GM13976 (cell line): ENCODE measurements around the gene TMEM117.

Source experiments
- DNase-seq: peaks from one replicate; pipeline ENCODE4 v3.0.0; 2012; ENCODE audit warnings: low spot score
- CTCF ChIP-seq: IDR thresholded peaks from 2 replicates; pipeline ENCODE4 v1.5.1; 2012; ENCODE audit warnings: borderline replicate concordance, mild to moderate bottlenecking; ENCODE audit not compliant: insufficient read depth; ENCODE audit errors: extremely low read depth, missing control alignments, control extremely low read depth
- in situ Hi-C: fragments of 300-500 bp; cut with MboI; formaldehyde crosslinking; loops from one replicate; pipeline ENCODE4 v1.12.0; 2022; ENCODE audit warnings: low sequenced_read_pairs, mixed read lengths, inconsistent platforms; ENCODE audit not compliant: unreplicated experiment

TMEM117 gene

GRCh38 chr12:43893670-43894069 is 57.8 kb downstream of the TMEM117 start:
- TF ChIP-seq CTCF: no peak
- DNase-seq: no peak
- in situ Hi-C loops: loop anchor here (25.0 kb wide), 1 partner anchor 381 kb away; no protein-coding TSS in a partner anchor

- no peak for DNase-seq
- in situ Hi-C loops: loop anchor here (25.0 kb wide), 1 partner anchor 383 kb away; no protein-coding TSS in a partner anchor
- no peak for TF ChIP-seq CTCF
Measured at GRCh38 chr12:43895580-43896206, 59.8 kb downstream of the TMEM117 start.

GRCh38 chr12:43896496-43896895 is 60.6 kb downstream of the TMEM117 start:
- DNase-seq: no peak
- in situ Hi-C loops: loop anchor here (25.0 kb wide), 1 partner anchor 384 kb away; no protein-coding TSS in a partner anchor
- TF ChIP-seq CTCF: no peak

- in situ Hi-C loops: loop anchor here (25.0 kb wide), 1 partner anchor 386 kb away; no protein-coding TSS in a partner anchor
- DNase-seq: no peak
- TF ChIP-seq CTCF: no peak
Measured at GRCh38 chr12:43898474-43898873, 62.6 kb downstream of the TMEM117 start.

- DNase-seq: no peak
- TF ChIP-seq CTCF: no peak
- in situ Hi-C loops: loop anchor here (25.0 kb wide), 1 partner anchor 387 kb away; no protein-coding TSS in a partner anchor
Measured at GRCh38 chr12:43899574-43899973, 63.7 kb downstream of the TMEM117 start.

GRCh38 chr12:43903686-43904085 is 67.8 kb downstream of the TMEM117 start:
- in situ Hi-C loops: no loop called here
- no peak for DNase-seq
- TF ChIP-seq CTCF: no peak

GRCh38 chr12:43912859-43913258 is 77.0 kb downstream of the TMEM117 start:
- in situ Hi-C loops: no loop called here
- no peak for TF ChIP-seq CTCF
- no peak for DNase-seq
